ENCODE measurements around the gene STK17B.
"Not testable (repeated sequence)": the region's sequence is repeated elsewhere in the genome, so short reads cannot be mapped to it uniquely, and the experiment has no call there.

The STK17B gene

GRCh38 chr2:196195302-196195701, 23.9 kb upstream of the STK17B start:
- H3K9ac ChIP-seq (ENCODE audit: low read depth, low read length, poor library complexity, severe bottlenecking), result no peak overlapping the region
- no peaks in the 10 kb centered on the region for H3K9me2 ChIP-seq (replicated peaks; ENCODE audit: low read depth, low read length)
- H3K4me2 ChIP-seq (ENCODE audit: low read depth, low read length, poor library complexity, severe bottlenecking), result no peak overlapping the region
- no peaks in the 10 kb centered on the region for H3K36me3 ChIP-seq (ENCODE audit: insufficient read depth, low read length)
- H3K27me3 ChIP-seq (ENCODE audit: insufficient read depth, low read length, poor library complexity, severe bottlenecking), result no peaks in the 10 kb centered on the region
- 0 out of 2 replicates have a peak, but pooled peaks cover 2% of the 10 kb centered on the region for H3F3A ChIP-seq (ENCODE audit: low read depth)
- no peaks in the 10 kb centered on the region for H4K20me1 ChIP-seq (ENCODE audit: insufficient read depth, low read length, poor library complexity, severe bottlenecking)
- H3K9me3 ChIP-seq (ENCODE audit: insufficient read depth, low read depth, low read length), result no peaks in the 10 kb centered on the region
- no peak for TF ChIP-seq EZH2phosphoT487 (IDR thresholded peaks at IDR 0.05; ENCODE audit: borderline replicate concordance)
- no peak for TF ChIP-seq CTCF (conservative IDR thresholded peaks at IDR 0.05; ENCODE audit: low read length)
- no peak overlapping the region for H3K4me3 ChIP-seq (ENCODE audit: low read length, poor library complexity, severe bottlenecking)
- peaks cover 16% of the 10 kb centered on the region for H3K4me1 ChIP-seq (ENCODE audit: insufficient read depth, low read length, poor library complexity, severe bottlenecking)
- H3K79me2 ChIP-seq (ENCODE audit: insufficient read depth, low read length), result no peaks in the 10 kb centered on the region
- no peak overlapping the region; the same call in 1 of the 2 replicates for H2AFZ ChIP-seq (ENCODE audit: low read length)

- Histone ChIP-seq H3K4me2 (ENCODE audit: low read depth, low read length, poor library complexity, severe bottlenecking) (no peak overlapping the region), H3K4me1 (ENCODE audit: insufficient read depth, low read length, poor library complexity, severe bottlenecking) (peaks cover 10% of the 10 kb centered on the region), H3K9me3 (ENCODE audit: insufficient read depth, low read depth, low read length) (no peaks in the 10 kb centered on the region), H3K27me3 (ENCODE audit: insufficient read depth, low read length, poor library complexity, severe bottlenecking) (no peaks in the 10 kb centered on the region), H3K9ac (ENCODE audit: low read depth, low read length, poor library complexity, severe bottlenecking) (no peak overlapping the region), H2AFZ (ENCODE audit: low read length) (peak overlapping the region; percentile 97), H3K36me3 (ENCODE audit: insufficient read depth, low read length) (no peaks in the 10 kb centered on the region), H3K4me3 (ENCODE audit: low read length, poor library complexity, severe bottlenecking) (no peak overlapping the region), H3K79me2 (ENCODE audit: insufficient read depth, low read length) (no peaks in the 10 kb centered on the region), H3K9me2 (replicated peaks; ENCODE audit: low read depth, low read length) (no peaks in the 10 kb centered on the region), H4K20me1 (ENCODE audit: insufficient read depth, low read length, poor library complexity, severe bottlenecking) (no peaks in the 10 kb centered on the region), H3F3A (ENCODE audit: low read depth) (no peaks in the 10 kb centered on the region)
- TF ChIP-seq EZH2phosphoT487 (IDR thresholded peaks at IDR 0.05; ENCODE audit: borderline replicate concordance) (no peak), CTCF (conservative IDR thresholded peaks at IDR 0.05; ENCODE audit: low read length) (no peak)
Measured at GRCh38 chr2:196191541-196191940, 20.2 kb upstream of the STK17B start.

- no peak overlapping the region for H2AFZ ChIP-seq (ENCODE audit: low read length)
- no peaks in the 10 kb centered on the region for H3K79me2 ChIP-seq (ENCODE audit: insufficient read depth, low read length)
- H3K9me2 ChIP-seq (replicated peaks; ENCODE audit: low read depth, low read length), result no peaks in the 10 kb centered on the region; the same call in 1 of the 2 replicates
- H3K9ac ChIP-seq (ENCODE audit: low read depth, low read length, poor library complexity, severe bottlenecking), result no peak overlapping the region
- no peak for TF ChIP-seq EZH2phosphoT487 (IDR thresholded peaks at IDR 0.05; ENCODE audit: borderline replicate concordance)
- TF ChIP-seq CTCF (conservative IDR thresholded peaks at IDR 0.05; ENCODE audit: low read length), result no peak
- H3K4me3 ChIP-seq (ENCODE audit: low read length, poor library complexity, severe bottlenecking), result no peak overlapping the region
- no peaks in the 10 kb centered on the region for H3K9me3 ChIP-seq (ENCODE audit: insufficient read depth, low read depth, low read length)
- H4K20me1 ChIP-seq (ENCODE audit: insufficient read depth, low read length, poor library complexity, severe bottlenecking), result no peaks in the 10 kb centered on the region
- peaks cover 15% of the 10 kb centered on the region for H3K4me1 ChIP-seq (ENCODE audit: insufficient read depth, low read length, poor library complexity, severe bottlenecking)
- H3K4me2 ChIP-seq (ENCODE audit: low read depth, low read length, poor library complexity, severe bottlenecking), result no peak overlapping the region
- no peaks in the 10 kb centered on the region for H3K27me3 ChIP-seq (ENCODE audit: insufficient read depth, low read length, poor library complexity, severe bottlenecking)
- H3K36me3 ChIP-seq (ENCODE audit: insufficient read depth, low read length), result no peaks in the 10 kb centered on the region
- no peaks in the 10 kb centered on the region for H3F3A ChIP-seq (ENCODE audit: low read depth)
Measured at GRCh38 chr2:196187898-196188458, 16.6 kb upstream of the STK17B start.

GRCh38 chr2:196187175-196187700, 15.9 kb upstream of the STK17B start:
- H3K79me2 ChIP-seq (ENCODE audit: insufficient read depth, low read length); H3K27me3 ChIP-seq (ENCODE audit: insufficient read depth, low read length, poor library complexity, severe bottlenecking); H3K9ac ChIP-seq (ENCODE audit: low read depth, low read length, poor library complexity, severe bottlenecking); H2AFZ ChIP-seq (ENCODE audit: low read length); H3K9me2 ChIP-seq (replicated peaks; ENCODE audit: low read depth, low read length); H3K36me3 ChIP-seq (ENCODE audit: insufficient read depth, low read length); H4K20me1 ChIP-seq (ENCODE audit: insufficient read depth, low read length, poor library complexity, severe bottlenecking); H3K4me2 ChIP-seq (ENCODE audit: low read depth, low read length, poor library complexity, severe bottlenecking); H3K4me3 ChIP-seq (ENCODE audit: low read length, poor library complexity, severe bottlenecking); H3K9me3 ChIP-seq (ENCODE audit: insufficient read depth, low read depth, low read length); H3F3A ChIP-seq (ENCODE audit: low read depth): not testable (repeated sequence)
- H3K4me1 ChIP-seq (ENCODE audit: insufficient read depth, low read length, poor library complexity, severe bottlenecking), result peaks cover 21% of the 10 kb centered on the region
